Fibroblast of peridontal ligament (primary cell): ENCODE results near the gene KIRREL1.

ENCODE experiments used
- DNase-seq: peaks from one replicate; pipeline ENCODE4 v3.0.0-alpha.2; 2010; ENCODE audit errors: extremely low read depth

The KIRREL1 gene

GRCh38 chr1:157975228-157975950, 18.1 kb upstream of the KIRREL1 start:
- no peak for DNase-seq

- DNase-seq = no peak
These were observed 16.6 kb upstream of the KIRREL1 start for GRCh38 chr1:157976888-157977287.

- DNase-seq = no peak
These were observed 14.7 kb upstream of the KIRREL1 start for GRCh38 chr1:157978586-157979403.

- DNase-seq = no peak
These were observed 11.3 kb upstream of the KIRREL1 start for GRCh38 chr1:157982136-157982535.

- no peak for DNase-seq
These were observed 9.7 kb upstream of the KIRREL1 start for GRCh38 chr1:157983787-157984186.

- DNase-seq = no peak
These were observed 9.0 kb upstream of the KIRREL1 start for GRCh38 chr1:157984469-157984868.

GRCh38 chr1:157985473-157985872, 8.0 kb upstream of the KIRREL1 start:
- no peak for DNase-seq

GRCh38 chr1:157988002-157988401, 5.4 kb upstream of the KIRREL1 start:
- no peak for DNase-seq

GRCh38 chr1:157992031-157992832, 1.2 kb upstream of the KIRREL1 start:
- peak; percentile 77 for DNase-seq

- DNase-seq = no peak
These were observed 655 bp upstream of the KIRREL1 start for GRCh38 chr1:157992833-157993146.

- no peak for DNase-seq
These were observed 617 bp downstream of the KIRREL1 start for GRCh38 chr1:157993918-157994605.

- peak; percentile 61 for DNase-seq
These were observed 1.5 kb downstream of the KIRREL1 start for GRCh38 chr1:157994704-157995582.

GRCh38 chr1:157995583-157996169, 2.2 kb downstream of the KIRREL1 start:
- no peak for DNase-seq

GRCh38 chr1:157996433-157996832, 3.0 kb downstream of the KIRREL1 start:
- DNase-seq = peak; percentile 25

- no peak for DNase-seq
These were observed 7.1 kb downstream of the KIRREL1 start for GRCh38 chr1:158000507-158000906.

- DNase-seq = peak; percentile 56
These were observed 8.7 kb downstream of the KIRREL1 start for GRCh38 chr1:158002022-158002630.

- peak; percentile 49 for DNase-seq
These were observed 9.4 kb downstream of the KIRREL1 start for GRCh38 chr1:158002631-158003405.

GRCh38 chr1:158003406-158003800, 10.0 kb downstream of the KIRREL1 start:
- peak; percentile 64 for DNase-seq

- no peak for DNase-seq
These were observed 11.8 kb downstream of the KIRREL1 start for GRCh38 chr1:158005224-158005623.
